SU-DHL-6 (cell line): ENCODE data around the gene PTTG1IP2.

Source experiments
- EZH2phosphoT487 ChIP-seq: fragments of 200-600 bp; sonication (generic), shearing (Covaris generic); conservative IDR thresholded peaks from 2 replicates; pipeline ENCODE4 v1.6.1; 2018; ENCODE audit warnings: mild to moderate bottlenecking, antibody characterized with exemption, low read length, moderate library complexity, mixed read lengths
- TF ChIP-seq, protein P1 (sequence below): fragments of 200-600 bp; sonication (generic); IDR thresholded peaks from one replicate; pipeline ENCODE4 v1.5.1; 2017; ENCODE audit warnings: antibody characterized with exemption, mild to moderate bottlenecking, low read length, moderate library complexity; ENCODE audit not compliant: insufficient read depth, poor library complexity, severe bottlenecking

DNA sequence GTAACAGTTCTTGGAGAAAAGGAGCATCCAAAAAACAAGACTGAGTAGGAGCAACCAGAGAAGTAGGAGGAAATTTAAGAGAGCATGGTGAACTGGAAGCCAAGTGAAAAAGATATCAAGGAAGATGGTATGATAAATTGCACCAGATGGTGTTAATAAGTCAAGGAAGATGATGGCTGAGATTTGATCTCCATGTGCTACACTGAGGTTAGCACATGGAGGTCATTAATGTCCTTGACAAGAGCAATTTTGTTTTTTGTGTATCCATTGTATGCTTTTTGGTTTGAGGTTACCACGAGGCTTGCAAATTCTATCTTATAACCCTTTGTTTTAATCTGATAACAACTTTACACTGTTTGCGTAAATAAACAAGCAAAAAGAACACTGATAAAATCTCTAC lies 11.3 kb upstream of the PTTG1IP2 start:
- TF ChIP-seq EZH2phosphoT487, result no peak
- TF ChIP-seq, protein P1, sequence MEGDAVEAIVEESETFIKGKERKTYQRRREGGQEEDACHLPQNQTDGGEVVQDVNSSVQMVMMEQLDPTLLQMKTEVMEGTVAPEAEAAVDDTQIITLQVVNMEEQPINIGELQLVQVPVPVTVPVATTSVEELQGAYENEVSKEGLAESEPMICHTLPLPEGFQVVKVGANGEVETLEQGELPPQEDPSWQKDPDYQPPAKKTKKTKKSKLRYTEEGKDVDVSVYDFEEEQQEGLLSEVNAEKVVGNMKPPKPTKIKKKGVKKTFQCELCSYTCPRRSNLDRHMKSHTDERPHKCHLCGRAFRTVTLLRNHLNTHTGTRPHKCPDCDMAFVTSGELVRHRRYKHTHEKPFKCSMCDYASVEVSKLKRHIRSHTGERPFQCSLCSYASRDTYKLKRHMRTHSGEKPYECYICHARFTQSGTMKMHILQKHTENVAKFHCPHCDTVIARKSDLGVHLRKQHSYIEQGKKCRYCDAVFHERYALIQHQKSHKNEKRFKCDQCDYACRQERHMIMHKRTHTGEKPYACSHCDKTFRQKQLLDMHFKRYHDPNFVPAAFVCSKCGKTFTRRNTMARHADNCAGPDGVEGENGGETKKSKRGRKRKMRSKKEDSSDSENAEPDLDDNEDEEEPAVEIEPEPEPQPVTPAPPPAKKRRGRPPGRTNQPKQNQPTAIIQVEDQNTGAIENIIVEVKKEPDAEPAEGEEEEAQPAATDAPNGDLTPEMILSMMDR, result no peak
